GM18867 (cell line): Measurements from ENCODE around the gene CHRNA5.

ENCODE experiments used
- ATAC-seq: cut with Tn5 transposase; IDR thresholded peaks from one replicate; pipeline ENCODE4 v1.9.1; 2021; ENCODE audit warnings: mild to moderate bottlenecking, moderate library complexity; ENCODE audit not compliant: unreplicated experiment

Gene CHRNA5

DNA sequence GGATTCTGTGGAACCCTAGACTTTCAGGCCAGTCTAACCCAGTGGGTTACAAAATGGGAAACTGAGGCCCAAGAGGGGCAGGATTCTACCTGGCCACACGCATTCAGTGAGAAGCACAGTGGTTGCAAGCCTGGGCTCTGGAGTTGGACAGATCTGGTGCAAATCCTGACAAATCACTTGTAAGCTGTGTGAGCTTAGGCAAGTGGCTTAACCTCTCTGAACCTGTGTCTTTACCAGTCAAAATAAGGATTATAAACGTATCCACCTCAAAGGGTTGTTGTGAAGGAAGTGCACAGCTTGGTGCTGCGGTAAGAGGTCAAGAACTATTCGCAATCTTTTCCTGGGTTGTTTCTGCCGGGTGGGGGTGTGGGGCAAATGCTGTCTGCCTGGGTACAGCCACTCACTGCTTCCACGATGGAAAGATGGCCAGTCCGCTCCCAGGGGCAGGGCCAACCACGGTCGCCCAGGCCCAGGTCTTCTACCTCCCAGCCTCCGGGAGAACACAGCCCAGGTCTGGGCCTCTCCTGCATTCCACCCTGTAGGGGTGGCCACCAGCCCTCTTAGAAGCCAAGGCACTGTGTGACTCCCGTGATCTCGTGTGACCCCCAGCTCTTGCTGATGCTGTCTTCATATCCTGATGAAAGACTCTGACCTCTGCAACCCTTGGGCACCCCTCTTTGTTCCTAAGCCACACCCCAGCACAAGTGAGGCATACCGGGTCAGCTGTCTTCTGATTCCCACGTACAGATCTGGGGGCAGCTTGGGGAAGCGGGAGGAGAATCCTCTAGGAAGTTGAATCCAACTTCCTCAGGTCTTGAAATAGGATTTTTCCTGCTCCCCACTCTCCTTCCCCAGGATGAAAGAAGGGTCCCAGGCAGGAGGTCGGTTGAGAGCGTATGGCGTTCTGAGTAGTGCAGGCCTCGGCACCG, 54.0 kb downstream of the CHRNA5 start:
- ATAC-seq = no peak

DNA sequence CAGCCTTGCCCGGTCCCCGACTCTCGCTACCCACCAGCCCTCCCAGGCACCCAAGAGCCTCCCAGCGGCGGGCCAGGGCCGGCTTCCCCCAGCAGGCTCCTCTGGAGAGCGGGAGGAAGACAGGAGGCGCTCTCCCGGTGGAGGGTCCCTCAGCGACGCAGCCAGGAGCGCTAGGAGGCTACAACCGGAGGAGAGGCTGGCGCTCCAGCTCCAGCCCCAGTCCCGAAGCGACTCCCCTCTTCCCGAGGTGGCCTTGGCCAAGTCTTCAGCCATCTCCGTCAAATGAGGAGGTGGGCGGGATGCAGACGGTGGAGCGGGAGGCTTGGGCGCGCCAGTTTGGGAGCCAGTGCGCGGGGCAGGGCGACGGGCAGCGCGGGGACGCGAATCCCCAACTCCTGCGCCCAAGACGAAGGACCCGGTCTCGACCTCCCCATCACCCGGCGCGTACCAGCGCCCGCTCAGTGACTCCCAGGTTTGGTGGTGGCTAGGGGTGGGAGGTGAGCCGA, 54.8 kb downstream of the CHRNA5 start:
- ATAC-seq = no peak

DNA sequence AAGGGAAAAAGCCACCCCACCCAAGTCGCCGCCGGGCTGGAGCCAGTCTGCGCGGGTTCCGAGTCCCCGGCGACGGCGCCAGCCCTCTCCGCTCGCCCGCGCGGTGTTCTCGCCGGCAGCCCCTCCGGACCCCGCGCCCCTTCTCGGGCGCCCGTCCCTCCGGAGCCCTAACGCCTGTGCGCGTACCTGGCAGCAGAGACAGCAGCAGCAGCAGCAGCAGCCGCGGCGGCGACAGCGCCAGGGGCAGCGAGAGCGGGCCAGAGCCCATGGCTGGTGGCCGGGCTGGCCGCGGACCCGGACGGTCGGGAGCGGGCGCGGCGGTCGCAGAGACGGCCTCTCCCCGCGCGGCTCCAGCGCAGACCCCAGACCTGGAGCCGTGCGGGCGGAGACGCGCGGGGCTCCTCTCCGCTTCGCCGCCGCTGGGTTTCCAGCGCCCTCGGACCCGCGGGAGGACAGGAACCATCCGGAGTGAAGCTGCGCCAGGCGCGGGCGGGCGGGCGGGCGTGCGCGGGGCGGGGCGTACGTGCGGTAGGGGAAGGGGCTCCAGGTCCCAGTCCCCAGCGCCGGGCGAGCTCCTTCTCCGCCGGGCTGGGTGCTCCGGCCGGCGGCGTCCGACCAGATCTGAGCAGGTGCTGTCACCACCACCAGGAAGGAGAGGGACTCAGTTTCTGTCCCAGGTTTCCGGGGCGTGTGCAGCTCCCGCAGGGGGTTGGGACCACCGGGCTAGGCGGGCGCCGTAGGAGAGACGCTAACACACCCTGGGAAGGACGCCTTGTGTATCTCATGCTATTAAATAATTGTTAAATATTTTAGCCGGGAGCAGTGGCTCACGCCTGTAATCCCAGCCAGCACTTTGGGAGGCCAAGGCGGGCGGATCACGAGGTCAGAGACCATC, 55.5 kb downstream of the CHRNA5 start, which contains the start of gene CHRNA3:
TSS of gene CHRNA3 (minus strand) at position 470 of the 895 bp plus-strand sequence. CDS start at position 268, 202 bp downstream.
- ATAC-seq = no peak

DNA sequence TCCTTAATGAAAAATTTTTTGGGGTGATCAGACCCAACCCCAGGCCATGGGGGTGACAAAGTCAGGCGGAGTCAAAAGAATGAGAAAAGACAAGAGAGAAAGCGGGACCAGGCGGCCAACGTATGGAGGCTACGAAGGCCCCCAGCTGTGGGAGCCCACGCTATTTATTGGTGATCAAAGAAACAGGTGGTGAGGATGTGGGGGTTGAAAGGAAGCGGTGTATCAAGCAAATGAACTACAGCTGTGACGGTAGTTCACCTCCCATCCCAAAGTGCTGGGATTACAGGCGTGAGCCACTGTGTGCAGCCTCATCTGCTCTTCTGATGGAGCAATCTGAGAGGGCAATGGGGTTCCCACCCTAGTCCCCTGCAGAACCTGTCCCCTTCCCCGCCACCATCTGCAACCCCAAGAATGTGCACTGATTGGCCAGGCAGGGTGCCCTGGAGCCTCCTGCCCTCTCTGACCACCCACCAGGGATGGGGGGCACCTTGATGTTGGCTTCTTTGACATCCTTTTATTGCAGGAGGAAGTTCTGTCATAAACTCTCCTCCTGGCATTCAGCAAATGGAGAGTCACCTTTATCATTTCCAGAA, 56.6 kb downstream of the CHRNA5 start:
- ATAC-seq = no peak

DNA sequence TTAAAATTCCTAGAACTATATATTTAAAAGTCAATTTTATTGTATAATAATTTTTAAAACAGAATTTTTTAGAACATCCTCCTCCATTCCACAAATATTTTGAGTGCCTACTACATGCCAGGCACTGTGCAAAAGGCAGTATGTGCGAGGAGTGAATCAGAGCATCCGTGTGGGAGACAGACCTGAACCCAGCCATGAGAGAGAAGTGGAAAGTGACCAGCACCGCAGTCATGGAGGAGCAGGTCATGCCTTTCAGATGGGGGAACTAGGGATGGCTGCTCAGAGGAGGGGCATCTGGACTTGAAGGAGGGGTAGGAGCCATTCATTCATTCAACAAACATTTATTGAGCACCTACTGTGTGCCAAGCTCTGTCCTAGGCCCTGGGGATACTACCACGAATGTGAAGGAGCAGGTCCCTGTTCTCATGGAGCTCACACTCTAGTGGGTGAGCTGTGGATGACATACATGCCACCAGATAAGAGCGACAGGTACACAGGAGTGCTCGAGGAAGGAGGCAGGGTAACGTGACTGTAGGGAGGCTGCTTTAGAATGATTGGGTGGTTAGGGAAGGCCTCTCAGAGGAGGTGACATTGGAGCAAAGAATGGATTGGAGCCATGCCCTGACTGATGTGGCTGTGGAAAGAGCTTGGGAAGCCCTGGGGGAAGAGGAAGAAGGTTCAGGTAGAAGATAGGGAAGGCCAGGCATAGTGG, 58.6 kb downstream of the CHRNA5 start:
- no peak for ATAC-seq

DNA sequence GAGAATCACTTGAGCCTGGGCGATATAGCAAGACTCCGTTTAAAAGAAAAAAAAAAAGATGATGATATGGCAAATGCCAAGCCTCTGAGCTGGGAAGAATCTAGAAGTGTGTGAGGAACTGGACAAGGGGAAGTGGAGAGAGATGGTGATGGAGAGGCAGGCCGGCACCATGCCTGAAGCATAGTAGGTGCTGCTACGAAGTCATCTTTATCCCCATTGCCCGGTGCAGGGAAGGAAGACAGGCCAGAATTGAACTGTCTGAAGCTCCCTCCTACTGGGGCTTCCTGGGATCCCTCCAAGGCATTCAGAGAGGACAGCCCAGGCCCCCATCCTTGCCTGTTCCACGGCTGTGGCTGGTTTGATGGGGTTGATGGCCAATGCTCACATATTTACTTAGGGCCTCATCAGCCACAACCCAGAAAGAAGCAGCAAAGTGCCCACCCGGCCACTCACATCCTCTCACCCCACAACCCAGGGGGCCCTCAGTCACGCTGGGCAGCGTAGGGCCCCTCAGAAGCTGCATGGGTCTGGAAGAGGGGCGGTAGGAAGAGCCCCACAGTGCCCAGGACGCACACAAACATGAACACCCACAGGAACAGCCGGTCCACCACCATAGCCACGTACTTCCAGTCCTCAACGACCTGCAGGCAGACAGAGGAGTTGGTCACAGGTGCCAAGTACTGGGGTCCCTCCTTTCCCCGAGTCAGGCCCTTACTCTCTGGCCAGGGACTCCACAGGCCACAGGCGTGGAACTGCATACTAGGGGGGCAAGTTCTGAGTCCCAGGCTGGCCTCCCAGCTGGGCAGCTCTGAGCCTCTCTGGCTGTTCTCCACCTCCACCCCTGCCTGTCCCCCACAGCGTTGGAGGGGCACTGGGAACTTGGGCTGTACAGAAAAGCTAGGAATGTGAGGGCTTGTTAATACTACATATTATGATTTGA, 59.6 kb downstream of the CHRNA5 start:
- ATAC-seq = no peak

DNA sequence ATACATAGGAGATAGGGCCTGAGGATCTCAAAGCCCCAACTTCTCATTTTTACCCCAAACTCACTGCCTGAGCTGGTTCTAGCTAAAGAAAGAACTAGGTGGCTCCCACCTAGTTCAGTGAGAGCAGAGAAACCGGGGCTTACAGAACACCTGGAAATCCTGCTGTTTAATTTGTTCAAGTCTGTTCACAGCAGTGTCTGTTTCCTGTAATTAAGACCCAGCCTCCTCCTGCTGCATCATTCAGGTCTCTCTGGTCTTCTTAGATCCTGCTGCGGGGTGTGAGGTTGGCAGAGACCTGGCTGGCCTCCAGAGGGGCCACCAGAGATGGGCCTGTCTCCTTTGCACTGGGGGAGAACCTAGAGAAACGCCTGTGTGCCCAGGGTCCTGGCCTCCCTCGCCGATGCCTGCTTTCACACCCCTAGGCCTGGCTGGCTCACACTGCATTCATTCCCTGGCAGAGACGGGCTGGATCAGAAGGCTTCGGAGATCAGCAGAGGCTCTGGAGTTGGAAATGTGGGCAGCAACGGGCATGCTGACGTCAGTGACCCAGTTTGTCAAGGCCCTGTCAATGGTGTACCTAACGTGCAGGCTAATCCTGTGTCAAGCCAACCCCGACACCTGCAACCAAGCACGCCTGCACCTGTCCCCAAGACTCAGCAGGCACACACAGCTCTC, 60.4 kb downstream of the CHRNA5 start:
- no peak for ATAC-seq

DNA sequence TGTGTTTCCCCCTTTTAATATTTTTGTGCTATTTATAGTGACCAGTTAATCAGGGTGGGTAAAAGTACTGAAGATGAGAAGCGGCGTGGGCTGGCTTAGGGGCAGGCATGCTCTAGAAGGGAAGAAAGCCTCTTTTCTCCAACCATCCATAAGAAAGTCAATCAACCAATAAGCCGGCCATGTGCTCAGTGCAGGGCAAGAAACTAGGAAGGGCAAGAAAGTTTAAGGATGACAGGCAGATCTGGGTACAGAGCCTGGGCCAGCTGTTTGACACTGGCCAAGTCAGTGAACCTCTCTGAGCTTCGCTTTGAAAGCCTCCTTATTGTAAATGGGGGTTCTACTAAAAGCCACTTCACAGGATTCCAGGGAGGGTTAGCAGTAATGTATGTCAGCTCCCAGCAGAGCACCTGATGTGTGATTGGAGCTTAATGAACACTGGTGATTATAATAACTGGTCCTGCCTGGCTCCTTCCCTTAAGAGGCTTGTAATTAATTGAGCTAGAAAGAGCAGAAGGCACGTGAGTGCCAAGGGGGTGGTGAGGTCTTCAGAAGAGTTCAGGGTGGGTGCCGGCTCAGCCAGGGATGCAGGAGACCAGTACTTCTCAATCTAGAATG, 61.2 kb downstream of the CHRNA5 start:
- no peak for ATAC-seq

DNA sequence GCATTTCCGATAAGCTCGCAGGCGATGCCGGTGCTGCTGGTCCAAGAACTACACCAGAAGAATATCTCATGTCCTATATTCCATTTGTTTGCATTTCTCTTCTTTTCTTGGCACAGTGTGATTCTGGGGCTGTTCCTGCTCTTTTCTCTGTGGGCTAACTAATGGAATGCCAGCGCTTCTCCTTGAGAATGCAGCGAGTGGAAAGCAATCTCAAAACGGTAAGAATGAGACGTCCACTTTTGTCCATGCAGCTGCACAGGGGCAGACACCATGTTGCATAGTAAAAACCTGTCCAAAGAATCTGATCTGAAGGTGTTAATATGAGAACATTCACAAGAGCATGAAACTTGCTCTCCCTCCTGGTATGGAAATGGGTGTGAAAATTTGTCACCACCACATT, 62.0 kb downstream of the CHRNA5 start:
- ATAC-seq = no peak

DNA sequence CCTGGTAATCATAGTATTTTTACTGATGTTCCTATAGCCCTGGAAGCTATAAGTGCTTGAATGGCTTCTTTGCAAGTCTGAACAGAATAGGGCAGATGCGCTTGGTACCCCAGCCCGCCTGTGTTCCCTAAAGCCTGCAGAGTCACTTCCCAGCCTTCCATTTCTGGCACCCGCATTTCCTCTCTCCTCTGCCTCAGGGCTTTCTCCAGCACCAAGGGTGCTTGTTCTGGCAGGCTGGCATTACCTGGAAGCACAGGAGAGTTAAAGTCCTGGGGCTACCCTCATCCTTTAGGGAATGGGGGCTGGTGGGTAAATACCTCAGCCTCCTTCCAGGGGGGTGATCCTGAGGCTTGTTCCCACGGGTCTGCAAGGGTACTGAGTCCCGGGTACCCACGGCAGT, 62.9 kb downstream of the CHRNA5 start:
- ATAC-seq = no peak

DNA sequence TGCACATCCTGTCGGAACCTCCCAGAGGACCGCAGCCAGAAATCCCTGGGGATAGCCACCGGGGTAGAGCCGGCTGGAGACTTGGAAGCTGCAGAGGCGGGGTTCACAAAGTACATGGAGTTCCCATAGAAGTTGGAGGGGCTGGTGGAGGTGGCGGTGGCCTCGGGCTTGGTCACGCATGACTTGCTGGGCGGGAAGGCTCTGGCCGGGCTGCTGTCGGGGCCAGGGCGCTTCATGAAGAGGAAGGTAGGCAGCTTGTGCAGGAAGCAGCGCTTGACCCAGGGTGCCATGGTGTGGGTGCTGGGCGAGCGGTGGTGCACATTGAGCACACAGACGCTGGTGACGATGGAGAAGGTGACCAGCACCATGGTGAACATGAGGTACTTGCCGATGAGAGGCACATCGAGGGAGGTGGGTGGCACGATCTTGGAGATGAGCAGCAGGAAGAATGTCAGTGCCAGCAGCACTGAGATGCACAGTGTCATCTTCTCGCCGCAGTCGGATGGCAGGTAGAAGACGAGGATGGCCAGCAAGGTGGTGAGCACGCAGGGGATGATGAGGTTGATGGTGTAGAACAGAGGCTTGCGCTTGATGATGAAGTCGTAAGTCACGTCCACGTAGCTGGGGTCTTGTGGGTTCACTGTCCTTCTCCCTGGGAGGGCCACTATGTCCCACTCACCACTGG, 63.9 kb downstream of the CHRNA5 start:
- no peak for ATAC-seq

DNA sequence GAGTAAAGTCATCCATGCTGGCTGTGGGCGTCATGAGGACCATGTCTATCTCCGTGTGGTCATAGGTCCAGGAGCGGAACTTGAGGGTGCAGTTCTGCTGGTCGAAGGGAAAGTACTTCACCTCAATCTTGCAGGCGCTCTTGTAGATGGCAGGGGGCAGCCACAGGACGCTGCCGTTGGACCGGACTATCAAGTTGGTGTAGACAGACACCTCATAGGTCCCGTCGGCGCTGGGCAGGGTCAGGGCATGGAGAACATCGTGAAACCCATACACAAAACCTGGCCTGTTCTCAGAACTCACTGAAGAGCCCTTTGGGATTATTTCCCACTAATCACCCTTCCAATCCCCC, 64.4 kb downstream of the CHRNA5 start:
- no peak for ATAC-seq

DNA sequence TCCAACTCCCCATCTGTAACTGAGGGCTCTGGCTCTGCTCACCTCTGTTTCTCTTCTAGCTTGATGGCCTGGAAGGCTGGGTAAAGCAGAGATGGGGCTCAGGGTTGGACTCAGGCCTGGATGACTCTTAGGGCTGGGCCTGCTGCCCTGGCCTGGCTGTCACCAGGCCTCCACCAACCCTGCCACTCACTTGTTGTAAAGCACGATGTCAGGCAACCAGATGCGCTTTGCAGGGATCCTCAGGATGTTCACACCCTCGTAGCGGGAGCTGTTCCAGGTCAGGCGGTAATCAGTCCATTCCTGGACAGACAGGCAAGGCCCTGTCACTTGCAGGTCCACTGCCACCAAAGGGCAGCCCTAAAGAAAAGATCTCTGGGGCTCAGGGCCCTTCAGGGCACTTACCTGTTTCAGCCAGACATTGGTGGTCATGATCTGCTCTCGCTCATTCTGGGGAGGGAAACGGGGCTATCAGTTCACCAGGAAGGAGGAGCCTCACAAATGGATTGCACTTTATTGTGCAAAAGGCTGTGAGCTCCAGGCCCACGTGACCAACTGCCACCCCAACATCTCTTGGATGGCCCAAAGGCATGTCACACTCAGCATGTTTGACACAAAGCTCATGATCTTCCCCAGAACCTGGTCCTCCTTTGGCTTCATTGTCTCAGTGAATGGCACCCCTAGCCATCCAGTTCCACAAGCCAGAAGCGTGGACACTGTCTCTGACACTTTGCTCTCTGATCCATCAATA, 65.7 kb downstream of the CHRNA5 start:
- ATAC-seq = no peak

DNA sequence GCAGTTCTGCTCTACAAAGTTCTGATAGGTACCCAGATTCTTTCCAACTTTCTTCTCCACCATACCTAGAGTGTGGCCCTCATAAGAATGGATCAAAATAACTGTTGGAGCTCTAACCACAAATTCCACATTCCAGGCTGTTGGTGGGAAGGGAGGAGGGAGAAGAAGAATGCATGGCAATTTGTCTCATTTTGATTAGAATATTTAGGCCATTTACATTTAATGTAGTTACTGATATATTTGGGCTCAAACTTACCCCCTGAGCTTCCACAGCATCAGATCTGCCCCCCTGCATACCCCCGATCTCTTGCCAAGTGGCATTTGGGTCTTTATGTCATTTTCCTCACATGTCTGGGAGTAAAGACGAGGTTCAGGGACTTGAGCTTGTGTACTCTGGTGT, 68.0 kb downstream of the CHRNA5 start:
- ATAC-seq = no peak

DNA sequence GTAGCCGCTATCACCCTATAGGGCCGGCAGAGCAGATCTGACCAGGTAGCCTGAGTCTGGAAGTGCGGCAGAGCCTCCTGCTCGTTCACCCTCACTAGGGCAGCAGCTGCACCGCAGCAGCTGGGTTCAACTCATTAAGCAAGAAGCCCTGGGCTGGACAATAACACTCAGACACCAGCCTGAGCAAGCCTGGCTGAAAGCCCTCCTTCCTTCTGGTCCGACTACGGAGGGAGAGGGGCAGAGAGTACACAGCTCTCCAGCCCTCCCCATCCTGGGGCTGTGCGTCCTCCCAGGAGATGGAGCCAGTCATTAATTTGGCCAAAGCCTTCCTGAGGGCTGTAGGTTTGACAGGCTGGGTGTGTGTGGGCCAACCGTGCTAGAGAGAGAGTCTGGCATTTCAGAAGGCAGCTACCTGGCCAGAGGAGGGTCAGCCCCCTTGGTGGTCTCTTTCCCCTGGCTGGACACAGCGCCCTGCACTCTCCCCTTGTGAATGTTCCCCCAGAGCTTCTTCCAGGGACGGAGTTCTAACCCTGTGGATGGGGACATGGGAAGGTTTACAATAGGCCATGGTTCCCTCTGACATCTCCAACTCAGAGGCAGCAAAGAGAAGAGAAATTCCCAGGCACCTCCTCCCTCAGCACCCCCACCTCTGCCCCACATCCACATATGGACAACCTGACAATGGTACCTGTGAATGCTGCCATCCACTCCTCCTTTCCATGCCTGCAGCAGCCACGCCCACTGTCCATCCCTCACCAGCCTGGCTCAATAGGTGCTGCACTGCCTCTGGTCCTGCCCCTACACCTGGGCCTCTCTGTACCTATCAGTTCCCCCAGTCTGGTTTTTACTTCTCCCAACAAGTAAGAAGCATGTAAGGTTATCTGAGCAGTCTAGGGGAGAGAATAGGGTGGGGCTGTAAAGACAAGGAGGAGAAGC, 69.2 kb downstream of the CHRNA5 start:
- no peak for ATAC-seq

DNA sequence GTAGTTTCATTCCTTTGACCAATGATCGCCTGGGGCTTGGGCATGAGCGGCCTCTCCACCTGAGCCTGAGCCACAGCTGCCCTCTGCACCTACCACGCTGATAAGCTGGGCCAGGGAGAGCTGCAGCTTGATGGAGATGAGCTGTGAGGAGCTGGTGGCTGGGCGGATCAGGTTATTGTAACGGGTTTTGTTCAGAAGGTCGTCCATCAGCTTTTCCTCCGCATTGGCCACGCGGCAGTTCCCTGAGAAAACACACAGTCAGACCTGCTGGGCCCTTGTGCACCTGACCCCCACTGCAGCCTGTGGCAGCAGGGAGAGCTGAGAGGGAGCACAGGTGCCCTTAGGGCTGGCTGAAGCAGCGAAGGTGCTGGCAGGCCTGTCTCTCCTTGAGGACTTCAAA, 70.0 kb downstream of the CHRNA5 start:
- ATAC-seq = no peak
